ENCODE results near the gene AUH. TPM values are rescaled to one million over a fixed set of nuclear protein-coding genes. Genes with fewer than 3 reads are reported as not detected.

The AUH gene
- total RNA-seq (31.6 TPM), polyA plus RNA-seq (ENCODE audit: insufficient read depth, low read depth, low replicate concordance) (63.5 TPM)
- long read RNA-seq, donor 1, transcript AUH-202 (10 exons, 1,577 nt): major isoform, 9 of 10 reads
- long read RNA-seq, donor 1, partial matches to known transcripts: 0 of 10 reads
- long read RNA-seq, donor 1, other reads (novel, unspliced or antisense): 0 of 10 reads
- long read RNA-seq, donor 2, transcript AUH-202 (10 exons, 1,577 nt): major isoform, 9 of 16 reads
- long read RNA-seq, donor 2, partial matches to known transcripts: 7 of 16 reads
- long read RNA-seq, donor 2, other reads (novel, unspliced or antisense): 0 of 16 reads
- long read RNA-seq, donor 3, transcript AUH-202 (10 exons, 1,577 nt): major isoform, 11 of 20 reads
- long read RNA-seq, donor 3, partial matches to known transcripts: 9 of 20 reads
- long read RNA-seq, donor 3, other reads (novel, unspliced or antisense): 0 of 20 reads
- long read RNA-seq, donor 4, transcript AUH-202 (10 exons, 1,577 nt): major isoform, 11 of 11 reads
- long read RNA-seq, donor 4, partial matches to known transcripts: 0 of 11 reads
- long read RNA-seq, donor 4, other reads (novel, unspliced or antisense): 0 of 11 reads
- long read RNA-seq, donor 5: 0 reads
- long read RNA-seq, donor 6, transcript AUH-202 (10 exons, 1,577 nt): major isoform, 8 of 15 reads
- long read RNA-seq, donor 6, partial matches to known transcripts: 7 of 15 reads
- long read RNA-seq, donor 6, other reads (novel, unspliced or antisense): 0 of 15 reads
- long read RNA-seq, donor 7, transcript AUH-202 (10 exons, 1,577 nt): major isoform, 16 of 28 reads
- long read RNA-seq, donor 7, partial matches to known transcripts: 1 of 28 reads
- long read RNA-seq, donor 7, other reads (novel, unspliced or antisense): 11 of 28 reads
- long read RNA-seq, donor 8, transcript AUH-202 (10 exons, 1,577 nt): major isoform, 12 of 12 reads
- long read RNA-seq, donor 8, partial matches to known transcripts: 0 of 12 reads
- long read RNA-seq, donor 8, other reads (novel, unspliced or antisense): 0 of 12 reads
- long read RNA-seq, donor 9, transcript AUH-202 (10 exons, 1,577 nt): major isoform, 5 of 5 reads
- long read RNA-seq, donor 9, partial matches to known transcripts: 0 of 5 reads
- long read RNA-seq, donor 9, other reads (novel, unspliced or antisense): 0 of 5 reads
- long read RNA-seq, donor 10, transcript AUH-202 (10 exons, 1,577 nt): major isoform, 11 of 11 reads
- long read RNA-seq, donor 10, partial matches to known transcripts: 0 of 11 reads
- long read RNA-seq, donor 10, other reads (novel, unspliced or antisense): 0 of 11 reads

- no peaks in the 10 kb centered on the region for H3K9me3 ChIP-seq (ENCODE audit: control insufficient read depth in 2 of 3, insufficient read depth in 1 of 3, low read length in 3 of 3)
- peak within 1 kb of the TSS; percentile 57 to 88 (median 86) for H3K9ac ChIP-seq (ENCODE audit: low read length in 3 of 3)
- peaks cover 0 to 3% (median 0%) of the 10 kb centered on the region in 3 donors for H3K36me3 ChIP-seq (ENCODE audit: control insufficient read depth in 2 of 3, insufficient read depth in 3 of 3, low read length in 3 of 3)
- H3K4me3 ChIP-seq (ENCODE audit: low read length in 3 of 3): peak within 1 kb of the TSS; percentile 88 to 89 (median 88)
- H3K27me3 ChIP-seq (ENCODE audit: control insufficient read depth, insufficient read depth, low read length): no peaks in the 10 kb centered on the region
- peaks cover 2 to 16% (median 14%) of the 10 kb centered on the region in 3 donors for H3K4me1 ChIP-seq (ENCODE audit: control insufficient read depth in 2 of 3, insufficient read depth in 2 of 3, low read depth in 1 of 3, low read length in 3 of 3)
- FAIRE-seq (no peak), DNase-seq (peak; percentile 90 to 95 (median 93))
- H3K27ac ChIP-seq (ENCODE audit: low read depth in 2 of 2, low read length in 2 of 2): peak within 1 kb of the TSS; percentile 88 to 89
- TF ChIP-seq CTCF (IDR thresholded peaks at IDR 0.05; ENCODE audit: borderline replicate concordance, extremely low read depth, insufficient read depth): no peak
- intact Hi-C loops (cut with DNase I): no loop called here
Observed at GRCh38 chr9:91361291-91362050, at the start of gene AUH. TSS of gene AUH (minus strand) at chr9:91361918. CDS start at chr9:91361889, 29 bp downstream.

DNA sequence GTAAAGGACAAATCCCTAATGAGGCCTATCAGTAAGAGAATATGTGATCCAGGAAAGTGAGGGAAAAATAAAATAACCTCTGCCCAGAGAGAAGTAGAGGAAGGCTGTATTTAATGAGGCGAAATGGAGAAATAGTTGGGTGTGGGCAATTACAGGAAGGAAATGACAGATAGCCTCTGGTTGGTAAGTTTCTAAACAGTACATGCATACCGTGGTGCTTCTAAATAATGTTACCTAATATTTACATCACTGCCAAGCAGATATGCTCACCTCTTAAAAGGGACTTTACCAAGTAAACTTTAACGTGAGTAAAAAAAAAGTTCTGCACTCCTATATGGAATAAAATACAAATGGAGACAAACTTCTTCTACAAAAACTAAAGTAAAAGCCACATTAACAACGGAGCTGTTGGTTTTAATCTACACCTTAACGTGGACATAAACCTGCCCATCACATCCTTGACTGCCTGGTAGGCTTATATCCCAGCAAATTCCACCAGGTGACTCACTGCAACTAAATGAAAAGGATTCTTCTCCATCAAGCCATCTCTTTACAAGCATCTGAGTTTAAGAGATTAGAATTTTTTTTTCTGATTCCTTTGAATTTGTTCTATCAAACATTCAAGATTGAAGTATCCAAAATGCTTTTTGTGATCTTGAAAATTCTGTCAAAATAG, 49.5 kb upstream of the AUH start:
- H3K4me3 ChIP-seq (ENCODE audit: low read length in 3 of 3): no peak overlapping the region
- peaks cover 2 to 17% (median 16%) of the 10 kb centered on the region in 3 donors for H3K36me3 ChIP-seq (ENCODE audit: control insufficient read depth in 2 of 3, insufficient read depth in 3 of 3, low read length in 3 of 3)
- H3K9me3 ChIP-seq (ENCODE audit: control insufficient read depth in 2 of 3, insufficient read depth in 1 of 3, low read length in 3 of 3): no peaks in the 10 kb centered on the region
- peaks cover 0 to 2% (median 0%) of the 10 kb centered on the region in 3 donors for H3K4me1 ChIP-seq (ENCODE audit: control insufficient read depth in 2 of 3, insufficient read depth in 2 of 3, low read depth in 1 of 3, low read length in 3 of 3)
- no peak overlapping the region for H3K9ac ChIP-seq (ENCODE audit: low read length in 3 of 3)
- DNase-seq (peak in 1 of 5 donors; percentile 14), FAIRE-seq (no peak)
- no peak for TF ChIP-seq CTCF (IDR thresholded peaks at IDR 0.05; ENCODE audit: borderline replicate concordance, extremely low read depth, insufficient read depth)
- intact Hi-C loops (cut with DNase I): no loop called here
- H3K27me3 ChIP-seq (ENCODE audit: control insufficient read depth, insufficient read depth, low read length): no peaks in the 10 kb centered on the region
- no peak overlapping the region for H3K27ac ChIP-seq (ENCODE audit: low read depth in 2 of 2, low read length in 2 of 2)

DNA sequence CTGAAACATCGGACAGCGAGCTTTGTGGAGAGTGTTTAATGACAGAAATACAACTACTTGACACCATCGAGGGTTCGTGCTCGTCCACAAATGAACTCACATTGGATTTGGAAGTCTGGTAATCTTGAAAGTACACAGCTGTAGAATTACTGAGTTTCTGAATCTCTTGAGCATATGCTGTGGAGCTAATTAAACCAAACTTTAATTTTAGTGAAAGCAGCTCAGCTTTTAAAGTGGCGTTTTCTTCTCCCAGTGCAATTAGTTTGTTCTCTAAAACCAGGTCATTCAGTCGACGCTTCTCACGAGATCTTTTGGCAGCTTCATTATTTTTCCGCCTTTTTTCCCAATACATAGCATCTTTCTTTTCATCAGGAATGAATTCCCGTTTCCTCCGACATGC, 48.4 kb upstream of the AUH start:
- Histone ChIP-seq H3K4me3 (ENCODE audit: low read length in 3 of 3) (no peak overlapping the region), H3K4me1 (ENCODE audit: control insufficient read depth in 2 of 3, insufficient read depth in 2 of 3, low read depth in 1 of 3, low read length in 3 of 3) (peaks cover 0 to 2% (median 0%) of the 10 kb centered on the region in 3 donors), H3K9me3 (ENCODE audit: control insufficient read depth in 2 of 3, insufficient read depth in 1 of 3, low read length in 3 of 3) (no peaks in the 10 kb centered on the region), H3K27me3 (ENCODE audit: control insufficient read depth, insufficient read depth, low read length) (no peaks in the 10 kb centered on the region), H3K9ac (ENCODE audit: low read length in 3 of 3) (no peak overlapping the region), H3K36me3 (ENCODE audit: control insufficient read depth in 2 of 3, insufficient read depth in 3 of 3, low read length in 3 of 3) (peaks cover 2 to 17% (median 16%) of the 10 kb centered on the region in 3 donors), H3K27ac (ENCODE audit: low read depth in 2 of 2, low read length in 2 of 2) (no peak overlapping the region)
- DNase-seq: no peak
- intact Hi-C loops (cut with DNase I): no loop called here
- FAIRE-seq: no peak
- TF ChIP-seq CTCF (IDR thresholded peaks at IDR 0.05; ENCODE audit: borderline replicate concordance, extremely low read depth, insufficient read depth): no peak

Data from kidney (tissue), 22 donors.